ENCODE measurements around the gene FSTL4. TPM values are rescaled to one million over a fixed set of nuclear protein-coding genes. Genes with fewer than 3 reads are reported as not detected.

FSTL4 gene
- total and polyA plus RNA-seq, 2 of the 4 experiments (the other 2 are of a cell fraction), result 0.18 TPM; not detected in 1

GRCh38 chr5:133391354-133392136 lies 220.8 kb downstream of the FSTL4 start:
- no peak overlapping the region for H3K27ac ChIP-seq (ENCODE audit: insufficient read depth, low read length)
- H2BK120ac ChIP-seq (ENCODE audit: low read depth, low read length), result no peak overlapping the region
- H2BK15ac ChIP-seq (ENCODE audit: low read depth, low read length), result no peak overlapping the region
- H3K4me2 ChIP-seq (ENCODE audit: low read depth, low read length), result no peak overlapping the region
- H3K4ac ChIP-seq (ENCODE audit: low read depth, low read length), result no peak overlapping the region
- no peak overlapping the region for H2AK9ac ChIP-seq (replicated peaks; ENCODE audit: low read depth, low read length, poor library complexity)
- no peaks in the 10 kb centered on the region for H3K79me1 ChIP-seq (ENCODE audit: low read depth in 1 of 2, low read length in 2 of 2)
- H3K27me3 ChIP-seq (ENCODE audit: control insufficient read depth, insufficient read depth, low read length), result peaks cover 7% of the 10 kb centered on the region
- no peak for DNase-seq
- TF ChIP-seq CTCF (conservative IDR thresholded peaks at IDR 0.05; ENCODE audit: low read depth, low read length) (no peak), SMC3 (IDR thresholded peaks at IDR 0.05; ENCODE audit: low read depth, low read length) (no peak), RFX5 (IDR thresholded peaks at IDR 0.05; ENCODE audit: low read depth, low read length) (no peak), USF2 (IDR thresholded peaks at IDR 0.05; ENCODE audit: low read depth, low read length) (no peak), CHD1 (IDR thresholded peaks at IDR 0.05; ENCODE audit: low read depth, low read length) (no peak), MAFK (IDR thresholded peaks at IDR 0.05; ENCODE audit: low read depth, low read length) (no peak), CEBPB (IDR thresholded peaks at IDR 0.05; ENCODE audit: low read depth, low read length) (no peak), RAD21 (IDR thresholded peaks at IDR 0.05; ENCODE audit: low read length) (no peak), POLR2A (IDR thresholded peaks at IDR 0.05; ENCODE audit: low read depth, low read length) (no peak), ELK1 (IDR thresholded peaks at IDR 0.05; ENCODE audit: borderline replicate concordance, low read depth, low read length) (no peak), RCOR1 (IDR thresholded peaks at IDR 0.05; ENCODE audit: insufficient replicate concordance, low read length) (no peak), FOS (IDR thresholded peaks at IDR 0.05; ENCODE audit: low read depth, low read length) (no peak), MAZ (IDR thresholded peaks at IDR 0.05; ENCODE audit: borderline replicate concordance, low read depth, low read length) (no peak), NFE2L2 (IDR thresholded peaks at IDR 0.05; ENCODE audit: low read depth, low read length) (no peak), BHLHE40 (IDR thresholded peaks at IDR 0.05; ENCODE audit: low read depth, low read length) (no peak), MXI1 (IDR thresholded peaks at IDR 0.05; ENCODE audit: borderline replicate concordance, low read depth, low read length) (no peak)
- H3K4me3 ChIP-seq (ENCODE audit: insufficient read depth, low read depth, low read length), result no peak overlapping the region
- no peak overlapping the region for H3K18ac ChIP-seq (ENCODE audit: low read depth, low read length)
- no peak overlapping the region for H4K8ac ChIP-seq (ENCODE audit: low read depth in 2 of 2, low read length in 2 of 2)
- no peaks in the 10 kb centered on the region for H3K4me1 ChIP-seq (ENCODE audit: control insufficient read depth, insufficient read depth, low read length)
- H4K20me1 ChIP-seq (ENCODE audit: insufficient read depth, low read length), result no peaks in the 10 kb centered on the region
- intact Hi-C loops (cut with micrococcal nuclease), result no loop called here
- no TSS peak for BruUV-seq (replicated peaks)
- no peak overlapping the region for H3K9ac ChIP-seq (ENCODE audit: low read depth, low read length)
- no peak for ATAC-seq (ENCODE audit: low read depth)
- H2BK20ac ChIP-seq (ENCODE audit: low read depth, low read length), result no peak overlapping the region
- ChIA-PET POLR2A (ENCODE audit: unreplicated experiment) (no interaction called here), CTCF (no interaction called here)
- H2AFZ ChIP-seq (replicated peaks; ENCODE audit: low read length, poor library complexity), result no peak overlapping the region
- H3K14ac ChIP-seq (replicated peaks; ENCODE audit: low read depth, low read length), result no peak overlapping the region
- in situ Hi-C loops (cut with MboI; ENCODE audit: low sequenced_read_pairs), result no loop called here
- H2BK5ac ChIP-seq (ENCODE audit: low read depth, low read length, poor library complexity, severe bottlenecking), result no peak overlapping the region
- 47% methylated on average over 2 of the region's 9 CpGs; no CpG with 5 or more reads in 1 of the 2 experiments for WGBS, 2 experiments (ENCODE audit: extremely low coverage in 2 of 2, insufficient read length in 1 of 2)
- H3K9me3 ChIP-seq (ENCODE audit: control insufficient read depth, insufficient read depth, low read length), result no peaks in the 10 kb centered on the region
- no peak overlapping the region for H3K23ac ChIP-seq (ENCODE audit: low read depth, low read length)
- H4K91ac ChIP-seq (ENCODE audit: insufficient read depth, low read depth, low read length), result no peak overlapping the region
- H4K5ac ChIP-seq (ENCODE audit: low read depth, low read length), result no peak overlapping the region
- dilution Hi-C loops (cut with HindIII; ENCODE audit: low sequenced_read_pairs, unreplicated experiment), result no loop called here
- H3K56ac ChIP-seq (ENCODE audit: extremely low read depth, insufficient read depth, low read length), result no peak overlapping the region
- H2AK5ac ChIP-seq (ENCODE audit: low read depth, low read length), result no peak overlapping the region
- H3K36me3 ChIP-seq (ENCODE audit: control insufficient read depth, insufficient read depth, low read length), result no peaks in the 10 kb centered on the region
- no peaks in the 10 kb centered on the region for H3K9me1 ChIP-seq (ENCODE audit: insufficient read depth, low read length)

All from IMR-90 (cell line).